HG03520 (cell line): ENCODE measurements around the gene C5AR2.
A peak's percentile ranks its signal among the peaks of the same experiment; 100 is the strongest.
"Not testable (repeated sequence)": the region's sequence is repeated elsewhere in the genome, so short reads cannot be mapped to it uniquely, and the experiment has no call there.

Source experiments
- ATAC-seq: cut with Tn5 transposase; IDR thresholded peaks from one replicate; pipeline ENCODE4 v1.9.1; 2021; ENCODE audit warnings: mild to moderate bottlenecking, moderate library complexity; ENCODE audit not compliant: unreplicated experiment

C5AR2 gene

DNA sequence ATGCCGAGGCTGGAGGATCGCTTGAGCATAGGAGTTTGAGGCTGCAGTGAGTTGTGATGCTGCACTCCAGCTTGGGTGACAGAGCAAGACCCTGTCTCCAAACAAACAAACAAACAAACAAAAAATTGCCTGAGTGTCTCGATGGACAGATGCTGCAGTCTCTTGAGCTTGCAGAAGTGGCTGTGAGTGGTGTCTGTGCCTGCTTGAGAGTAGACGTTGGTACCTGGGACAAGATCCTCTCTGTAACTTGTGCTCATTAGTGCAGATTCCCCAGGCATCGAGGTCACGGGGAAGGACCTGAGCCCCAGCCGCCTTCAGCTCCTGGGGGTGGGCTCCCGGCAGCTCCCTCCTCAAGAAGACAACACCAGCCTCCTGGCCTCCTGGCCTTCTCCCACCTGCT is 8.6 kb upstream of the C5AR2 start:
- no peak for ATAC-seq

DNA sequence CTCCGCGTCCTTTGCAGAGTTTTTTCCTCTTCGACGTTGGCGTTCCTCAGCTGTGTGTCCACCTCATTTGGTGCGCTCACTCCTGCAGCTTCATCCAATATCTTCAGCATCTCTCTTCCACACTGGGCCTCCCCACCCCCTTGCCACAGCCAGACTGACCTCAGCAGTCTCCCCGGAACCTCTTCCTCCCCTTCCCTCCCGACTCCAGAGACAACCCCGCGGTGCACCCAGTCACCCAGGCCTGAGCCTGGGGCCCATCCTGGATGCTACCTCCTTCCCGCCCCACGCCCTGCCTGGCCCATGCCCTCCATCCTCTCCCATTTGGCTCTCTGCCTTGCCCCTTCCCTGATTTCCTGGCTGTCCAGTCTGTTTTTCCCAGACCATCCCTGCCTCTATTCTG is 8.1 kb upstream of the C5AR2 start:
- ATAC-seq, result no peak

DNA sequence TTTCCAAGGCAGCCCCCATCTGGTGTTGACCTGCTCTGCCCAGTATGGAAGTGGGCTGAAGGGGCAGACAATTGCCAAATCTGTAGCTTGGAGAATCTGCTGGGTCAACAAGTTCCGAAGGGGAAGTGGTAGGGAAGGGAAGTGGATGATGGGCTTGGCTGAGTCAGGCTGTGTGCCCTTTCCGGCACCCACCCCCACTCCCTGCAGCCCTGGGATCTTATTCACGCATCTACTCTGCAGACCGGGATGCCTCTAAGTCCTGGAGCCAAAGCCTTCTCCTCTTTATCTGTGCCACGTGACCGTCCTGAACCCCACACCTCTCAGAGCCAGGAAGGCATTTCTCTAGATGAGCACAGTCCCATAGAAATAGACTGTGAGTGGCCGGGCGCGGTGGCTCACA is 7.5 kb upstream of the C5AR2 start:
- ATAC-seq, result no peak

DNA sequence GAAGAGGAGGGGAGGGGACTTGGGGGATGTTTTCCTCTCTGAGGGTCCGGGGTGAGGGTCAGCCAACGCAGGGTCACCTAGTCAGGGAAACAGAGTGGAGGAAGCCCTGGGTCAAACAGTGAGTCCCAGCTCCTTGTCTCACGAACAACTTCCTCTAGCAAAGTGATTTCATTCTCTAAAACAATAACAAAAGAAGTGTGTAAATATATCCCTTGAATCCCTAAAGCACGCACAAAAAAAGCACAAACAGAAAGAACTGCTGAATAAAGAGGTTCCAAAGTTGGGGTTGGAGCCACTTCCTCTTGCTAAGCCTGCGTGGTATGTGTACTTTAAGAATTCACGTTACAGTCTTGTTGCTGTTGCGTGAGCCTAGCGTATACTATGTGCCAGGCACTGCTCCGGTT is 1.5 kb upstream of the C5AR2 start:
- ATAC-seq, result no peak

DNA sequence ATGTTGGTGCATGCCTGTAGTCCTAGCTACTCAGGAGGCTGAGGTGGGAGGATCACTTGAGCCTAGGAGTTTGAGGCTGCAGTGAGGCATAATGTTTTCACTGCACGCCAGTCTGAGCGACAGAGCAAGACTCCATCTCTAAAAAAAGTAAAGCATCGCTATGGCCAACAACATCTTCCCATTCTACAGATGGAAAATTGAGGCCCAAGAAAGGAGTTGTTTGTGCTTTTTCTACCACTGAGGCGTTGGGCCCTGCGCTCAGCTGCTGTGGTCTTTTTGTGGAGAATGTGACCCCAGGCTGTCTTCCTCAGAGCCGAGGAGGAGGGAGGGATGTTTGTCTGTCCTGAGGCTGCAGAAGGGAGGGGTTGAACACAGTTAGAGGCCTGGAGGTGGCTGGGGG is 485 bp upstream of the C5AR2 start:
- ATAC-seq, result no peak

DNA sequence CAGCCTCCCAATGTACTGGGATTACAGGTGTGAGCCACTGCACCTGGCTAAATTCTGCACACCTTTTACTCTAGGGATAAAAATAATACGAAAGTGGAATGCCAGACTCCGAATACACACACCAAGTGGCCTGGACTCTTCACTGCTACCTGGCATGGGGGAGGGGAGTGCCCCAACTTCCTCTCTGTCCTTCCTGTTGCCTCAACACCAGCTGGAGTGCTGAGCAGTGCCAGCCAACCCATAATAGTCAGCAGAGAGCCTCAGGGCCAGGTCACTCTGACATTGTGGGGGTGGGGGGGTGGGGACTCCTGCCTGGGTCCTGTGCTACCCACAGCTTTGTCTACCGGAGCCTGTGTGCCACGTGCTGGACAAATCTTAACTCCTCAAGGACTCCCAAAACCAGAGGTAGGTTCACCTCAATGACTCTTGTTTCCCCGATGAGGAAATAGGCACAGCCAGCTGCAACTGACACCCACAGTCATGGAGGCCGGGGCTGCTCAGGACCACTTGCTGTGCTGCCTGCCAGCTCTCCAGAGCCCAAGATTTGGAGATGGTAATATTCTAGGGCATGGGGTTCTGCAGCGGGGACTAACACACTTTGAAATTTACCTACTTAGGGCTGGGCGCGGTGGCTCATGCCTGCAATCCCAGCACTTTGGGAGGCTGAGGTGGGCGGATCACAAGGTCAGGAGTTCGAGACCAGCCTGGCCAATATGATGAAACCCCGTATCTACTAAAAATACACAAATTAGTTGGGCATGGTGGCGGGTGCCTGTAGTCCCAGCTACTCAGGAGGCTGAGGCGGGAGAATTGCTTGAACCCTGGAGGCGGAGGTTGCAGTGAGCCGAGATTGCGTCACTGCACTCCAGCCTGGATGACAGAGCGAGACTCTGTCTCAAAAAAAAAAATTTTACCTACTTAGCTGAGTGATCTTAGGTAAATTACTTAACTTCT is 5.1 kb downstream of the C5AR2 start:
- not testable (repeated sequence) for ATAC-seq

DNA sequence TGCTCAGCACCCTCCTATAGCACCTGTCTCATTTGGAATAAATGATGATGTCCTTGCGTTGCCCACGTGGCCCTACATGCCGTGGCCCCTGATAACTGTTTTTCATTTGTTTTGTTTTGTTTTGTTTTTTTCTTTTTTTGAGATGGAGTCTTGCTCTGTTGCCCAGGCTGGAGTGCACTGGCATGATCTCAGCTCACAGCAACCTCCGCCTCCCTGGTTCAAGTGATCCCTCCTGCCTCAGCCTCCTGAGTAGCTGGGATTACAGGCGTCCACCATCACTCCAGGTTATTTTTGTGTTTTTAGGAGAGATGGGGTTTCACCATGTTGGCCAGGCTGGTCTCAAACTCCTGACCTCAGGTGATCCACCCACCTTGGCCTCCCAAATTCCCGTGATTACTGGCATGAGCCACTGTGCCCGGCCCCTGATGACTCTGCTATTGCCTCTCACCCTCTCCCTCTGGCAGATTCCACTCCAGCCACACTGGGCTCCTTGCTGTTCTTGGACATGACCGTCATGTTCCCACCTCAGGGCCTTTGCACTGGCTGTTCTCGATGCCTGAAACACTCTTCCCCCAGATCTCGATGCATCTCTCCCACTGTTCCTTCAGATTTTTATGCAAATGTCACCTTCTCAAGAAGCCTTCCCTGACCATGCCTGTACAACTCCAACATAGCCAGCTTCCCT is 7.4 kb downstream of the C5AR2 start:
- ATAC-seq, result no peak

DNA sequence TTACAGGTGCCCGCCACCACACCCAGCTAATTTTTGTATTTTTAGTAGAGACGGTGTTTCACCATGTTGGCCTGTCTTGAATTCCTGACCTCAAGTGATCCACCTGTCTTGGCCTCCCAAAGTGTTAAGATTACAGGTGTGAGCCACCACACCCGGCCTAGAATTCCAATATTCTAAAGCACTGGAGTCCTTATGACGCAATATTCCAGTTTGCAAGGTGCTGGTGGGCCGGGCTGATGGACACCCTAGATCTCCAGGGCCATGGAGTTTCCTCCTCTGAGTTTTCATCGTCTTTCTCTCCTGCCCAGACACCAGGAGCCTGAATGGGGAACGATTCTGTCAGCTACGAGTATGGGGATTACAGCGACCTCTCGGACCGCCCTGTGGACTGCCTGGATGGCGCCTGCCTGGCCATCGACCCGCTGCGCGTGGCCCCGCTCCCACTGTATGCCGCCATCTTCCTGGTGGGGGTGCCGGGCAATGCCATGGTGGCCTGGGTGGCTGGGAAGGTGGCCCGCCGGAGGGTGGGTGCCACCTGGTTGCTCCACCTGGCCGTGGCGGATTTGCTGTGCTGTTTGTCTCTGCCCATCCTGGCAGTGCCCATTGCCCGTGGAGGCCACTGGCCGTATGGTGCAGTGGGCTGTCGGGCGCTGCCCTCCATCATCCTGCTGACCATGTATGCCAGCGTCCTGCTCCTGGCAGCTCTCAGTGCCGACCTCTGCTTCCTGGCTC is 8.7 kb downstream of the C5AR2 start:
- no peak for ATAC-seq

DNA sequence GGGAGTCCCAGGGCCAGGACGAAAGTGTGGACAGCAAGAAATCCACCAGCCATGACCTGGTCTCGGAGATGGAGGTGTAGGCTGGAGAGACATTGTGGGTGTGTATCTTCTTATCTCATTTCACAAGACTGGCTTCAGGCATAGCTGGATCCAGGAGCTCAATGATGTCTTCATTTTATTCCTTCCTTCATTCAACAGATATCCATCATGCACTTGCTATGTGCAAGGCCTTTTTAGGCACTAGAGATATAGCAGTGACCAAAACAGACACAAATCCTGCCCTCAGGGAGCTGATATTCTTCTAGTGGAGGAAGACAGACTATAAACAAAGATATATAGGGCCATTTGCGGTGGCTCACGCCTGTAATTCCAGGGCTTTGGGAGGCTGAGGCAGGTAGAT is 9.8 kb downstream of the C5AR2 start:
- no peak for ATAC-seq

DNA sequence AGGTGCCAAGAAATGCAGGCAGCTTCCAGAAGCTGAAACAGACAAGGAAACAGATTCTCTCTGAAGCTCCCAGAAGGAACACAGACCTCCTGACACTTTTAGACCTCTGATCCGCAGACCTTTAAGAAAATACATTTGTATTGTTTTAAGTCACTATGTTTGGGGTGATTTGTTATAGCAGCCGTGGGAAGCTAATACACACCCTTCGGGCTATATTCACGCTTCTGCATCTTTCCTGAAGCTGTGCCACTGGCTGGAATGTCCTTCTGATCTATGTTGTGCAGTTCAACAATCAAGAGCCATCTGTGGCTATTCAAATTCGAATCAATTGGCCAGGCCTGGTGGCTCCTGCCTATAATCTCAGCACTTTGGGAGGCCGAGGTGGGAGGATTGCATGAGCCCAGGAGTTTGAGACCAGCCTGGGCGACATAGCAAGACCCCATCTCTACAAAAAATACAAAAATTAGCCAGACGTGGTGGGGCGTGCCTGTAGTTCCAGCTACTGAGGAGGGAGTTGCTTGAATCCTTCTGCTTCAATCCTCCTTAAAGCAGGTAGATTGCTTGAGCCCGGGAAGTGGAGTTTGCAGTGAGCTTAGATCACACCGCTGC is 11.3 kb downstream of the C5AR2 start:
- no peak for ATAC-seq

DNA sequence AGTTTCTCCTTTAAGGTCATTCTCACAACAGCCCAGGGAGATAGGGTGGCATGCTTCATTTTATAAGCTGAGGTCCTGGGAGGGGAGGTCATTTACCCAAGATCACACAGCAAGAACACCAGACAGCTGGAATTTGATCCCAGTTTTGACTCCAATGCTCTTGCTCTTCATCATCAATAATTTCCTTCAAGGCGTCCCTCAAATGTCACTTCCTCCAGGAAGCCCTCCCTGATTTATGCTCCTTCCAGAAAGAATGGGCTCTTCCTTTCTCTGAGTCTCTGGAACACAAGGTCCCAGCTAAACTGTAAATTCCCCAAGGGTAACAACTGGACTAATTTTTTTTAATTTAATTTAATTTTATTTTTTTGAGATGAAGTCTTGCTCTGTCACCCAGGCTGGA is 12.4 kb downstream of the C5AR2 start:
- no peak for ATAC-seq

DNA sequence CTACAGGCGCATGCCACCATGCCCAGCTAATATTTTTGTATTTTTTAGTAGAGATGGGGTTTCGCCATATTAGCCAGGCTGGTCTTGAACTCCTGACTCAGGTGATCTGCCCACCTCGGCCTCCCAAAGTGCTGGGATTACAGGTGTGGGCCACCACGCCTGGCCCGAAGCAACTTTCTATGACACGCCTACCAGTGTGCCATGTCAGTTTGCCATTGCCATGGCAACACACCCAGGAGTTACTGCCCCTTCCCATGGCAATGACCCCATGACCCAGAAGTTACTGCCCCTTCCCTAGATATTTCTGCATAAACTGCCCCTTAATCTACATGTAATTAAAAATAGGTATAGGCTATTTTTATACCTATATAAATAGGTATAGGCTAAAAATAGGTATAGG is 14.0 kb downstream of the C5AR2 start:
- ATAC-seq, result not testable (repeated sequence)

DNA sequence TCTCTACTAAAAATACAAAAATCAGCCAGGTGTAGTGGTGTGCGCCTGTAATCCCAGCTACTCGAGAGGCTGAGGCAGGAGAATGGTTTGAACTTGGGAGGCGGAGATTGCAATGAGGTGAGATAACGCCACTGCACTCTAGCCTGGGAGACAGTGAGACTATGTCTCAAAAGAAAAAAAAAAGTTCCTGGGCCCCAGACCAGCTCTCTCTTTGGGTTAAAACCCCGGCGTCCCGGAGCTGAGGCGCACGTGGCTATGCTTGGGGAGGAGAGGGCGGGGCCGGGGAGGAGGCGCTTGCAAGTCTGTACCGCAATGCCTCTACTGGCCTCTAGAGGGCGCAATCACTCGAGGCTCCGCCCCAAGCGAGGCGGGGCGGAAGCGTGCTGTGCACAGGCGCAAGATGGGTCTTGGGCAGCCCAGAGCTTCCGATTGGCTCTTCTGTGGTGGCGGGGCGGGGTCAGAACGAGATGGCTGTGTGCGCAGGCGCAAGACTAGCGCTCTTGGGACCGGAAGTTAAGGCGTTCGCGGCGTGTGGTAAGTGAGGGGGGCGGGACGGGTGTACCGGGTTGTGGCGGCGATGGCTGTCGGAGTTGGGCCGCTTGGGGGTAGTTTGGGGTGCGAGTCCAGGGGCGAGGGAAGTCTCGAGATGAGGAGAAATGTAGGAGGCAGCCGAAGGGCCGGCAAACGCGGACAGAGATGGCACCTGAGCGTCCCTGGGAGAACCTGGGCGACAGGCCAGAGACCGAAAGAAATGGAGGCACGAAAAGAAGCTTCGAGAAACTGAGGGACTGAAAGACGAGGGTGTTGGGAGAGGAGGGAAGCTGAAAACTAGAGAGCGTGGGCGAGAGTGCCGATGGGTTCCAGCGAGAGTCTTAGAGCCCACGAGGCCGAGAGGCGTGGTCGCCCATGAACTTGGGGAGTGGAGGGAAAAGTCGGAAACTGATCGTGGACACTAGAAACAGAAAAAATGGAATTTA is 17.1 kb downstream of the C5AR2 start, which contains the start of gene DHX34:
DHX34 (plus strand) TSS at position 497 of the 977 bp plus-strand sequence. CDS start 3,716 bp downstream, outside the sequence.
- peak; percentile 93 for ATAC-seq

DNA sequence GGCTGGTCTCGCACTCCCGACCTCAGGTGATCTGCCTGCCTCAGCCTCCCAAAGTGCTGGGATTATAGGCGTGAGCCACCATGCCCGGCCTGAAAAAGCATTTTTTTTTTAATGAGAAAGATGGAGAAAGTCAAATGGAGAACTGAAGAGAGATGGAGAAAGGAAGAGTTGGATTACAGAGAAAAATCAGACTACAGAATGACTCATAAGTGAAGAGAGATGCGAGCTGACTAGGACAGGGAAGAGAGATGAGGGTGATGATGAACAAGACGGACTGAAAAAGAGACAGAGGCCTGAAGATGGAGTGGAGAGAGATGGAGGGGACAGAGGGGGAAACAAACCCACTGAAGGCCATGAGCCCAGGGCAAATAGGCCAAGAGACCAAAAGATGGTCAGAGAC is 18.7 kb downstream of the C5AR2 start:
- no peak for ATAC-seq

DNA sequence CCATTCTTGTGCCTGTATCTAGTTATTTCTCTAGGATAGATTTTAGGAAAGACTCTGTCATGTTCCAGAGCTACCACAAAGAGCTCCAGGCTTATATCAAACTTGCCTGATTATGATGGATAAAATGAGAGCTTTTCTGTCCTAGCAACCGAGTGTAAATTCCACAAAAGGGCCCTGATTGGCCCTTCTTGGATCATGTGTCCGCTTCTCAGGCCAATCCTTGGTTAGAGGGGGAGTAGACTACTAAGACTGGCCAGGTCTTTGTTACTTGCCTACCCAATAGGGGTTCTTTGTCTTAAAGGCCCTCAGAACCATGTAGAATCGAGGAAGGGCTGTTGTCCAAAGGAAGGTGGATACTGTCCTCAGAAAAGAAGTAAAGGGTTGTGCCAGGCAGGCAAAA is 19.6 kb downstream of the C5AR2 start:
- ATAC-seq, result no peak

DNA sequence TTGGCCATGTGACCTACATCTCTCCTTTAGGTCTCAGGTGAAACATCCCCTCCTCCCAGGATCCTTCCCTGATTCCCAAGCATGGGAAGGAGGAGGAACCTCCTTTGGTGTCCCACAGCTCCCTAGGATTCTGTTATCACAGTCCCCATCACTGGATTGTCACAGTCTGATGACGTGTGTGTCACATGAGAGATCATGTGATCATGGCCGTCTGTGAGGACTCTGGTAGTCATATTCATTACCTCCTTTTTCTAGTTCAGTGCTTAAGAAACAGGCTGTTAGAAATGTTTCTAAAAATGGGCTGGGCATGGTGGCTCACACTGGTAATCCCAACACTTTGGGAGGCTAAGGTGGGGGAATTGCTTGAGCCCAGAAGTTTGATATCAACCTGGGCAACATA is 20.1 kb downstream of the C5AR2 start:
- no peak for ATAC-seq

DNA sequence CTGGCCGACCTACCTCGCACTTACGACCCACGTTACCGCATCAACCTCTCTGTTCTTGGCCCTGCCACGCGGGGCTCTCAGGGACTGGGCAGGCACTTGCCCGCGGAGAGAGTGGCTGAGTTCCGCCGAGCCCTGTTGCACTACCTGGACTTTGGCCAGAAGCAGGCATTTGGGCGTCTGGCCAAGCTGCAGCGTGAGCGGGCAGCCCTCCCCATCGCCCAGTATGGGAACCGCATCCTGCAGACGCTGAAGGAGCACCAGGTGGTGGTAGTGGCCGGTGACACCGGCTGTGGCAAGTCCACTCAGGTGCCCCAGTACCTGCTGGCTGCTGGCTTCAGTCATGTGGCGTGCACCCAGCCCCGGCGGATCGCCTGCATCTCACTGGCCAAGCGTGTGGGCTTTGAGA is 21.3 kb downstream of the C5AR2 start:
- no peak for ATAC-seq

DNA sequence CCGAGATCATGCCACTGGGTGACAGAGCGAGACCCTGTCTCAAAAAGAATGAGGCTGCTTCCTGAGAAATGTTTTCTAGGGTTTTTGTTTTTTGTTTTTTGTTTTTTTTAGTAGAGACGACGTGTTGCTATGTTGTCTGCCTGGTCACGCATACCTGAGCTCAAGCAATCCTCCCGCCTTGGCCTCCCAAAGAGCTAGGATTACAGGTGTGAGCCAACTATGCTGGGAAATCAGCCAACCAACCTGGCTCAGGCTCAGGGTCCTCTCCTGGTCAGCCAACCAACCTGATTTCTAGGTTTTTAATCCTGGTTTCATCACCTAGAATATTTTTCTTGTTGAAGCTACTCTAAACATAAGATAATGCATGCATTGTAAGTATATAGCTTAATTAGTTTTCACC is 24.9 kb downstream of the C5AR2 start:
- no peak for ATAC-seq

DNA sequence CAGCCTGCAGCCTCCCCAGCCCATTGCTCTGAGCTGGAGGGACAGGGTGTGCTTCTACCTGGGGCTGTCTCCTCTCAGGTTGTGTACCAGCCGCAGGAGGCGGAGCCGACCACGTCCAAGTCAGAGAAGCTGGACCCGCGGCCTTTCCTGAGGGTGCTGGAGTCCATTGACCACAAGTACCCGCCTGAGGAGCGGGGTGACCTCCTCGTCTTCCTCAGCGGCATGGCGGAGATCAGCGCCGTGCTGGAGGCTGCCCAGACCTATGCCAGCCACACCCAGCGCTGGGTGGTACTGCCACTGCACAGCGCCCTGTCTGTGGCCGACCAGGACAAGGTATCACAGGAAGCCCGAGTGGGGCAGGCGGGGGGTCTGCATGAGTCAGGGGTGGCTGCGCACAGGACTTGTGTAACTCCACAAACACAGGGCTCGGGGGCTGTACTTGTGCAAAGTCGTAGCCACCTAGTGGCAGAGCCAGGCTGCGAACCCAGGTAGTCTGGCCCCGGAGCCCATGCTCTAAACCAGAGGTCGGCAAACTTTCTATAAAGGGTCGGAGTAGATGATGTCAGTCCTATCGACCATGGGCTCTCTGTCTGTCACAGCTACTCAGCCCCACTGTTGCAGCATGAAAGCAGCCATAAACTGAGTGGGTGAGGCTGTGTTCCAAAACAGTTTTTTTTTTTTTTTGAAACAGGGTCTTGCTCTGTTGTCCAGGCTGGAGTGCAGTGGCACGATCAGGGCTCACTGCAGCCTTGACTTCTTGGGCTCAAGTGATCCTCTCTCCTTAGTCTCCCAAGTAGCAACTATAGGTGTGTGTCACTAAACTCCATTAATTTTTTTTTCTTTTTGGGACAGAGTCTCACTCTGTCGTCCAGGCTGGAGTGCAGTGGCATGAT is 26.1 kb downstream of the C5AR2 start:
- no peak for ATAC-seq
